Neural progenitor cell (in vitro differentiated cells): Measurements from ENCODE around the gene NEIL1. TPM values are rescaled to one million over a fixed set of nuclear protein-coding genes. Genes with fewer than 3 reads are reported as not detected.
"Not testable (repeated sequence)": the region's sequence is repeated elsewhere in the genome, so short reads cannot be mapped to it uniquely, and the experiment has no call there.

Experiments used
- DNase-seq: peaks from one replicate; pipeline ENCODE4 v3.0.0-alpha.2; 2016; ENCODE audit warnings: low spot score
- H2AFZ ChIP-seq: fragments of 200-600 bp; sonication (generic); replicated peaks from 2 replicates; pipeline ENCODE4 v1.6.1; 2016; ENCODE audit warnings: antibody characterized with exemption
- H3F3A ChIP-seq: fragments of 200-600 bp; sonication (generic); 2 replicates; pipeline ENCODE4 v1.6.1; 2016; ENCODE audit warnings: antibody characterized with exemption, low read depth
- H3K27ac ChIP-seq: fragments of 200-600 bp; sonication (generic); 2 replicates; pipeline ENCODE4 v1.5.1; 2016; ENCODE audit warnings: mild to moderate bottlenecking
- H3K27me3 ChIP-seq: fragments of 200-600 bp; sonication (generic); 2 replicates; pipeline ENCODE4 v1.6.1; 2016; ENCODE audit warnings: mild to moderate bottlenecking, moderate library complexity
- H3K36me3 ChIP-seq: fragments of 200-600 bp; sonication (generic); 2 replicates; pipeline ENCODE4 v1.5.1; 2016
- H3K4me1 ChIP-seq: fragments of 200-600 bp; sonication (generic); 2 replicates; pipeline ENCODE4 v1.6.1; 2016; ENCODE audit warnings: mixed run types
- H3K4me2 ChIP-seq: fragments of 200-600 bp; sonication (generic); 2 replicates; pipeline ENCODE4 v1.6.1; 2016
- H3K4me3 ChIP-seq: fragments of 200-600 bp; sonication (generic); 2 replicates; pipeline ENCODE4 v1.5.1; 2016
- H3K79me2 ChIP-seq: fragments of 200-600 bp; sonication (generic); 2 replicates; pipeline ENCODE4 v1.6.1; 2016; ENCODE audit warnings: low read depth
- H3K9ac ChIP-seq: fragments of 200-600 bp; sonication (generic); 2 replicates; pipeline ENCODE4 v1.6.1; 2016
- H3K9me3 ChIP-seq: fragments of 200-600 bp; sonication (generic); 2 replicates; pipeline ENCODE4 v1.5.1; 2016; ENCODE audit warnings: low read depth
- H4K20me1 ChIP-seq: fragments of 200-600 bp; sonication (generic); 2 replicates; pipeline ENCODE4 v1.6.1; 2016; ENCODE audit warnings: low read depth
- H3K27ac Mint-ChIP-seq: 3 replicates; pipeline ENCODE4 v1.8.0; 2021; ENCODE audit warnings: mixed read lengths
- H3K27me3 Mint-ChIP-seq: 2 replicates; pipeline ENCODE4 v1.8.0; 2022; ENCODE audit warnings: low read depth, mild to moderate bottlenecking, inconsistent platforms, moderate library complexity, mixed read lengths; ENCODE audit not compliant: insufficient read depth
- H3K36me3 Mint-ChIP-seq: 3 replicates; pipeline ENCODE4 v1.8.0; 2021; ENCODE audit warnings: mixed read lengths
- H3K4me1 Mint-ChIP-seq: 3 replicates; pipeline ENCODE4 v1.8.0; 2021; ENCODE audit warnings: mixed read lengths
- H3K4me3 Mint-ChIP-seq: 3 replicates; pipeline ENCODE4 v1.8.0; 2021; ENCODE audit warnings: mild to moderate bottlenecking, moderate library complexity, mixed read lengths
- H3K9me3 Mint-ChIP-seq: 3 replicates; pipeline ENCODE4 v1.8.0; 2020; ENCODE audit warnings: mixed read lengths
- CTCF ChIP-seq: fragments of 200-600 bp; sonication (generic); IDR thresholded peaks from 2 replicates; pipeline ENCODE4 v1.5.1; 2017; ENCODE audit warnings: antibody characterized with exemption, mild to moderate bottlenecking
- EZH2 ChIP-seq: fragments of 200-600 bp; sonication (generic); IDR thresholded peaks from 2 replicates; pipeline ENCODE4 v1.6.1; 2017; ENCODE audit warnings: antibody characterized with exemption, mild to moderate bottlenecking, moderate library complexity
- EZH2phosphoT487 ChIP-seq: fragments of 200-600 bp; sonication (generic); IDR thresholded peaks from 2 replicates; pipeline ENCODE4 v1.6.1; 2017; ENCODE audit warnings: antibody characterized with exemption
- total RNA-seq: library from RNA; depleted of rRNA; stranded (reverse); fragments of >200 nt; gene quantifications from 2 replicates; pipeline ENCODE4 v1.2.3, GENCODE V29; 2015; ENCODE audit warnings: low replicate concordance

The NEIL1 gene
- total RNA-seq, 1 donor from 2014 or later = 11.2 TPM

DNA sequence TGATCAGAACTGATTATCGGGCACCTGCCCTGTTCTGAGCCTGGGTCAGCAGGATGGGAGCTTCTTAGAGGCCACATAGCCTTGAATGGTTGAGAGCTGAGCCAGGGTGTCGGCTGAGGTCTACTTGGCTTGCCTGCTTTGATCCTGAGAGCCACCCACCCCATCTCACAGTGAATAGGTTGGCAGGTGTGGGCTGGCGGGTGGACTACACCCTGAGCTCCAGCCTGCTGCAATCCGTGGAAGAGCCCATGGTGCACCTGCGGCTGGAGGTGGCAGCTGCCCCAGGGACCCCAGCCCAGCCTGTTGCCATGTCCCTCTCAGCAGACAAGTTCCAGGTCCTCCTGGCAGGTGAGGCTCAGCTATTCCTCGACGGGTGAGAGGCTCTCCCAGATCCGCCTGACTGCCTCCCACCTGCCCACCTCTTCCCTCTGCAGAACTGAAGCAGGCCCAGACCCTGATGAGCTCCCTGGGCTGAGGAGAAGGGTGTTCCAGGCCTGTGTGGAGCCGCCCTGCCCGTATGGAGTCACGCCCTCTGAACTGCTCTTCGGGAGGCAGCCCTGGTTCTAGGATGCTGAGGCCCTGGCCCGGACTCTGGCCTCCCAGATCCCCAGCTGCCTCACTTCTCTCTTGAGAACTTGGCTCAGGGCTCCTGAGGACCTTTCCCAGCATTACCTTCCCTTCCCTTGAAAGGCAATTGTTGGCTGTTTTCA lies 7.2 kb upstream of the NEIL1 start:
- Mint-ChIP-seq H3K9me3 (peaks cover 2% of the 10 kb centered on the region), H3K4me3 (peak overlapping the region; percentile 64), H3K4me1 (peaks cover 17% of the 10 kb centered on the region), H3K27me3 (peaks cover 13% of the 10 kb centered on the region), H3K36me3 (peaks cover 4% of the 10 kb centered on the region), H3K27ac (no peak overlapping the region)
- Histone ChIP-seq H3F3A (peaks cover 10% of the 10 kb centered on the region), H3K79me2 (peaks cover 14% of the 10 kb centered on the region), H3K4me2 (no peak overlapping the region), H3K4me1 (peaks cover 3% of the 10 kb centered on the region), H3K4me3 (no peak overlapping the region), H3K27ac (no peak overlapping the region), H3K9me3 (no peaks in the 10 kb centered on the region), H4K20me1 (no peaks in the 10 kb centered on the region), H3K27me3 (no peaks in the 10 kb centered on the region), H3K9ac (no peak overlapping the region), H3K36me3 (no peaks in the 10 kb centered on the region), H2AFZ (no peak overlapping the region)
- TF ChIP-seq EZH2phosphoT487 = no peak
- TF ChIP-seq EZH2 = no peak
- TF ChIP-seq CTCF = no peak
- no peak for DNase-seq

- Histone ChIP-seq H3K4me1 (no peaks in the 10 kb centered on the region), H3K27ac (no peak overlapping the region), H2AFZ (no peak overlapping the region), H3K9me3 (no peaks in the 10 kb centered on the region), H3K4me2 (no peak overlapping the region), H3F3A (peaks cover 16% of the 10 kb centered on the region), H3K79me2 (peaks cover 2% of the 10 kb centered on the region), H4K20me1 (no peaks in the 10 kb centered on the region), H3K4me3 (no peak overlapping the region), H3K9ac (no peak overlapping the region), H3K36me3 (no peaks in the 10 kb centered on the region), H3K27me3 (peaks cover 24% of the 10 kb centered on the region)
- H3K4me1 Mint-ChIP-seq = no peaks in the 10 kb centered on the region
- no peak overlapping the region for H3K27ac Mint-ChIP-seq
- DNase-seq = no peak
- H3K9me3 Mint-ChIP-seq = no peaks in the 10 kb centered on the region
- TF ChIP-seq EZH2phosphoT487 = no peak
- TF ChIP-seq EZH2 = no peak
- no peak for TF ChIP-seq CTCF
- peaks cover 4% of the 10 kb centered on the region for H3K36me3 Mint-ChIP-seq
- no peak overlapping the region for H3K4me3 Mint-ChIP-seq
- peaks cover 12% of the 10 kb centered on the region for H3K27me3 Mint-ChIP-seq
Measured at GRCh38 chr15:75342221-75342620, 4.6 kb upstream of the NEIL1 start.

GRCh38 chr15:75343953-75344352 lies 2.9 kb upstream of the NEIL1 start:
- H3K4me3 ChIP-seq, H2AFZ ChIP-seq, H3K4me3 Mint-ChIP-seq, H3K79me2 ChIP-seq, H3K4me1 Mint-ChIP-seq, DNase-seq, H3K36me3 Mint-ChIP-seq, H3K4me2 ChIP-seq, H3K27ac Mint-ChIP-seq, H3K27ac ChIP-seq, H3K9me3 Mint-ChIP-seq, H3K9me3 ChIP-seq, H3K9ac ChIP-seq, H3K4me1 ChIP-seq, H3K36me3 ChIP-seq, H4K20me1 ChIP-seq: not testable (repeated sequence)
- H3K27me3 Mint-ChIP-seq = peaks cover 16% of the 10 kb centered on the region
- peaks cover 23% of the 10 kb centered on the region for H3F3A ChIP-seq
- peaks cover 41% of the 10 kb centered on the region for H3K27me3 ChIP-seq

- peaks cover 2% of the 10 kb centered on the region for H3K4me1 Mint-ChIP-seq
- H3K27ac Mint-ChIP-seq = no peak overlapping the region
- H3K4me3 Mint-ChIP-seq = peak overlapping the region; percentile 91
Measured at GRCh38 chr15:75347222-75348033, 589 bp downstream of the NEIL1 start.

More at GRCh38 chr15:75347222-75348033, 589 bp downstream of the NEIL1 start:
- DNase-seq = peak; percentile 71
- H3K36me3 Mint-ChIP-seq = no peaks in the 10 kb centered on the region
- Histone ChIP-seq H2AFZ (peak overlapping the region; percentile 98), H4K20me1 (no peaks in the 10 kb centered on the region), H3K79me2 (no peaks in the 10 kb centered on the region), H3K4me3 (peak overlapping the region; percentile 69), H3K36me3 (no peaks in the 10 kb centered on the region), H3F3A (peaks cover 16% of the 10 kb centered on the region), H3K27ac (no peak overlapping the region), H3K27me3 (peaks cover 55% of the 10 kb centered on the region), H3K9ac (peak overlapping the region; percentile 54), H3K4me1 (peaks cover 6% of the 10 kb centered on the region), H3K9me3 (no peaks in the 10 kb centered on the region), H3K4me2 (peak overlapping the region; percentile 96)
- H3K27me3 Mint-ChIP-seq = peaks cover 12% of the 10 kb centered on the region
- H3K9me3 Mint-ChIP-seq = no peaks in the 10 kb centered on the region
- TF ChIP-seq CTCF (no peak), EZH2 (peak; percentile 68)
